ENCODE results near the gene KBTBD4.
"Not testable (repeated sequence)": the region's sequence is repeated elsewhere in the genome, so short reads cannot be mapped to it uniquely, and the experiment has no call there.

- TF ChIP-seq ATF2 (CRISPR knock-in tag; IDR thresholded peaks at IDR 0.05; ENCODE audit: borderline replicate concordance, low read depth); USF2 (CRISPR knock-in tag; IDR thresholded peaks at IDR 0.05); IRF2 (CRISPR knock-in tag; IDR thresholded peaks at IDR 0.05; ENCODE audit: borderline replicate concordance, low read depth); NR3C1 (CRISPR knock-in tag; conservative IDR thresholded peaks at IDR 0.05; ENCODE audit: low read depth); NR1H2 (CRISPR knock-in tag; IDR thresholded peaks at IDR 0.05); CTCF (IDR thresholded peaks at IDR 0.05); SP1 (CRISPR knock-in tag; conservative IDR thresholded peaks at IDR 0.05); FOXJ3 (CRISPR knock-in tag; IDR thresholded peaks at IDR 0.05; ENCODE audit: borderline replicate concordance); USF1 (CRISPR knock-in tag; IDR thresholded peaks at IDR 0.05); ZNF138 (CRISPR knock-in tag; conservative IDR thresholded peaks at IDR 0.05); AR (CRISPR knock-in tag; IDR thresholded peaks at IDR 0.05): not testable (repeated sequence)
These were observed 48.0 kb downstream of the KBTBD4 start for GRCh38 chr11:47530721-47531120.

Measured in WTC11 (cell line).